Islet of Langerhans (tissue), 1 donor: ENCODE results near the gene SLC25A1.

ENCODE experiments used
- FAIRE-seq: peaks from one replicate; lab custom pipeline; 2011; peaks lifted over from hg19 to GRCh38; lab: Jason Lieb, UNC

The SLC25A1 gene

DNA sequence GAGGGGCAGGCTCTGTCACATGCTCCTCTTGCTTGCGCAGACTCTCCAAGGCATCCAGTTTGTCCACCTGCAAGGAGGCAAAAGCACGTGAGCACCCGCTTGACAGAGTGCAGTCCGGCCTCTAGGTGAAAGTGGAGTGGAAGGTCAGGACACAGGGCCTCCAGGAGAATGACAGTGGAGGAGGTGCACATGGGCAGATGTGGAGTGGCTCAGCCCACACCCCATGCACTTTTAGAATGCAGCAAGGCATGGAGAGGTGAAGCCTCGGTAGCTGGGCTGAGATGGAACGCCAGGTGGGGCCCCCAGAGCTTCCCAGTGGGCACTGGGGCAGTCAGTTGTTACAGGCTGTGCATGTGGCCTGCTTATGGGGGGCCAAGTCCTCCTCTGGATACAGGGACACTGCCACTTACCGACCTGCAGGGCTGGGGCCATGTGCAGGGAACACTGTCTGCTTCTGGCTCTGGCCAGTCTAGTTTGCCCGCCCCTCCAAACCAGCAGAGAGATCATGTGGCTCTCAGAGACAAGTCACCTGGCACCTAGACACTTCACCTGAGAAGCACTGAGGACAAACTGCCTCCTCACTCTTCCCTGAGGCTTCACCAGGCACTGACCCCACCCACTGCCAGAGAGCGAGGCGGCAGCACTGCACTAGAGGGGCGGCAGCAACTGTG, 2.3 kb upstream of the SLC25A1 start:
- no peak for FAIRE-seq

DNA sequence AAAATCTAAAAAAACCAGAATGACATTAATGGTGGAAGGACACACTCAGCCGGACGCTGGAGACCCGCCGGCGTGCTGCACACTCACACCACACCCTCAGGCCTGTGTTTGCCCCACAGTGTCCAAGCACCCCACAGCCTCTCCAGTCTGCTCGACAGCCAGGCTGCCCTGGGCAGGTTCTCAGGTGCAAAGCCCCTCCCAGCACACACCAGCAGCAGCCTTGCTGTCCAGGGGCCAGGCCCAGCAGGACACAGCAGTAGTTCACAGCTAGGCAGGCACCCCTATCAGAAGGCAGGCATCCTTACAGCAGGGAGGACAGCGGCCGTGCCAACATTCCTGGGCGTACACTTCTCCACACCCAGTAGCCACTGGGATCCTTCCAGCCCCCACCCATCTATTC, 1.7 kb upstream of the SLC25A1 start:
- FAIRE-seq: no peak

DNA sequence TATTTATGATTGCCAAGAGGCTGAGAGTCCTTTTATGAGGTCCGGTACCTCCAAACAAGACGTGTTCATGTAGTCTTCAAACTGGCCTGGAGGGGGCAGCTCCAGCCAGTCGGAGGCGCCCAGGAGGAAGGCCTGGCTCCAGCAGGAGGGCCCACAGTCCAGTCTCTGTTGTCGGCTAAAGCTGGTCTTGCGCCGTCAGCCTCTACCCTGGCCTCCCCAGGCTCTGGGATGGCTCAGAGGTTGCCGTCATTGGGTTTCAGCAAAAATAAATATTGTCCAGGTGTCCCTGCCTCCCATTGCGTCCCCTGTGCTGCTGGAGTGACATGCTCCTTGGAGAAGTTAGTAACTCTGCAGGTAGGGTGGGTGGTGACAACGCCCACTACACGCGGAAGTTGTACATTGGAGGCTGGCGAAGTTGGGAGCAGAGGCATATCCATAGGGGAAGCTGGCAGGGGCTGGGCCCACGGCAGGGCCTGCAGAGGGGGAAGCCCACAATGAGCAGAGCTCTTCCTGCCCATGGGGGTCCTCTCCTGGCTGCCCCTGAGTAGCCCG, 1.0 kb upstream of the SLC25A1 start:
- FAIRE-seq: peak; percentile 89

DNA sequence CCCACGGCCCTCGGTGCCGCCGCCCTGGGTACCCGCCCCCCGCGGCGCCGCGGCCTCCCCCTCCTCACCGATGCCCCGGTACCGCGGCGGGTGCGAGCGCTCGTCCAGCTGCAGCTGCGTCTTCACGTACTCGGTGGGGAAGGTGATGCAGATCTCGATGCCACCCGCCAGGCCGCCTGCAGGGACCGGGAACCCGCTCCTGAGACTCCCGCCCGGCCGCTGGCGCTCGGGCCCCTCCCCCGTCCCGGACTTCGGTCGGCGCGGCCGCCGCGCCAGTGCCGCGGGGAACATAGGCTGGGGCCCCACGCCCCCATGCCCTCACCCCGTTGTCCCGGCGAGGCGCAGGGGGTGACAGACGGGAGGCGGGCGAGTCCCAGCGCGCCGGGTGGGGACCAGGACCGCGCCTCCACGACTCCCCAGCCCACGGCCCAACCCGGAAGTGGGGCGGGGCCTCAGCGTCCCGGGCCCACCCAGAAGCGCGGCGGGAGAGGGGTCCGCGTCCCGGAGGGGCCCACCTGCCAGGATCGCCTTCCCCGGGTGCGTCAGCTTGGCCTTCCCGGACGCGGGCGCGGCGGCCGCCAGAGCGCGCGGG, 375 bp downstream of the SLC25A1 start:
- FAIRE-seq: no peak

DNA sequence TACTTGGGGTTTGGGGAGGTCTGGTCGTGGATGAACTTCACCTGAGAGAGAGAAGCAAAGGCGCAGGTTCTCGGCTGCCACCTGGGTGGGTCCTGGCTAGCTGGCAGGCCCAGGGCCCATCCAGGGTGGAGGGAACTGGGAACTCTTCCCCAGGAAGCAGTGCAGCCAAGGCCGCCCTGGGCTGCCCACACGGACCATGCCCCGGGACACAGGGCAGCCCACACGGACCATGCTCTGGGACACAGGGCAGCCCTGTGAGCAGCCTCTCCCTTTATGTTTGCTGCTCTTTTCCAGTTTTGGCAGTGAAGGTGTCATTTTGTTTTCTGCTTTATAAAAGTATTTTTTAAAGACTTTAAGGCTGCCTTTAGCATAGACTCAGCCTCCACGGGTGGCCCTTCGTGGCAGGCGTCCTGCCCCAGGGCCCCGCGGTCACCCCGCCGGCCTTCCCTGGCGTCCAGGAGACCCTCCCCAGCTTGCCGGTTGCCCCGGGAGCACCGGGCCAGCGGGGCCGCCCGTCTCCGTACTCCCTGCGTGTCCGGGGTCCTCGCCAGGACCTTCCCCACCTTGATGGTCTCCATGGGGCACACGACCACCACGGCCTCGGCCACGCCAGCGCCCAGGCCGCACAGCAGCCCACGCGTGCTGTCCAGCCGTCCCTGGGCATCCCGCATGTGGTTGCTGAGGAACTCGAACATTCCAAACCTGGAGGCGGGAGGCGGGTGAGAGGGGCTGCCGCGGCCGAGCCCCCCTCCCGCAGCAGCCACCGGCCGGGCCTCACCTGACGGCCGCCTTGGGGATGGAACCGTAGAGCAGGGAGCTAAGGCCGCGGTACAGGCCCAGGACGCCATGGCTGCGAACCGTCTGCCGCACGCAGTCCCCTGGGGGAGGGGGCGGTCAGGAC, 1.1 kb downstream of the SLC25A1 start:
- FAIRE-seq: no peak

DNA sequence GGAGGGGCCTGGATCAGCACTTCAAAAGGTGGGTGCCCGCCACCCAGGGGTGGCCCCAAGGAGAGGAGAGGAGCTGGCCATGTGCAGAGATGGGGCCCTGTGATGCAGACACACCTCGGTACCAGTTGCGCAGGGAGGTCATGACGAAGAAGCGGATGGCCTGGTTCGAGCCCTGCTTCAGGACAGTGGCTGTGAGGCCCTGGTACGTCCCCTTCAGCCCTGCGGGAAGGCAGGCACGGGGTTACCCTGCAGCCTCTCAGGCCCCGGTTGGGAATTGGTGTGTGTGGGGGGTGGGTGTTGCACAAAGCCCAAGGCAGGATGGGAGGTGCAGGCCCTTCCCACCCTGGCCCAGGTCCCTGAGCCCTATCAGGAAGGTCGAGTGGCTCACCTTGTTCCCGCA, 1.8 kb downstream of the SLC25A1 start:
- FAIRE-seq: no peak

DNA sequence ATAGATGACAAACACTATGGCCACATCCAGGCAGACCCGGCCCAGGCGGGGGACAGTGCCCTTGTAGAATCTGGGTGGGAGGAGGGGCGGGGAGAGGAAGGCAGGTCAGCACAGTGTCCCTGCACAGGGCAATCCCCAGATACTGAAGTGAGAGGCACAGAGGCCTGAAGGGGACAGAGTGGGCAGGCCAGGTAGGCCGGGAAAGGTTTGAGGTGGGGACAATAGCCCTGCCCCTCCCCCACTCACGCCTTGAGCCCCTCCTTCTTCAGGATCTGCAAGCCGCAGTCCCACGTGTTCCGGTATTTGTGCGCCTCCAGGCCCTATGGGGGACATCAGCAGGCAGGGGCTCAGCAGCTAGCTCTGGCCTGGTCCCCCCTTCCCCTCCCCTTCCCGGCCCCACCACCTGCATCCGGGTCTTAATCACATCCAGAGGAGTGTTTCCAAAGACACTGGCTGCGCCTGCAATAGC, 2.3 kb downstream of the SLC25A1 start:
- no peak for FAIRE-seq

DNA sequence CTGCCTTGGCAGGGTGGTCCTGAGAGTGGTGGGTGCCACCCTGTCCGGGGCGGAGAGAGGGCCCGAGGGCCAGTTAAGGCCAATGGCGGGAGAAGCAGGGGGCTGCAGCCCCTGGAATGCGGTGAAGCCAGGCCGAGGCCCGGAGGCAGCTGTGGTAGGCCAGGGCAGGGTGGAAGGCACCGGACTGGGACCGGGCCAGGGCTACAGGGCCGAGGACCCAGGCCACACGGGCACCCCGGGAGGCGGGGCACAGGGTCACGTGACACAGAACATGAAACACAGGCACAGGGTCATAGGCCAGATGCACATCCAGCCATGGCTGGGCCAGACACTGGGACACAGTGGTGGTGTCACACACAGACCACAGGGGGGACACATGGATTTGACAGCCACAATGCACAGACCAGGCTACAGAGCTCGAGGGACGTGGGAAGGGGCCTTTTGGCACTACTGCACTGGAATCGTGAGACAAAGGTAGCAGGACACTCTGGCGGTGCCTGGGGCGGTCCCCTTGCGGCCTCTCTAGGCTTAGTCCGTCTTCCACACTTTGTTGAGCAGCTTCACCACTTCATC, 2.8 kb downstream of the SLC25A1 start:
- no peak for FAIRE-seq

DNA sequence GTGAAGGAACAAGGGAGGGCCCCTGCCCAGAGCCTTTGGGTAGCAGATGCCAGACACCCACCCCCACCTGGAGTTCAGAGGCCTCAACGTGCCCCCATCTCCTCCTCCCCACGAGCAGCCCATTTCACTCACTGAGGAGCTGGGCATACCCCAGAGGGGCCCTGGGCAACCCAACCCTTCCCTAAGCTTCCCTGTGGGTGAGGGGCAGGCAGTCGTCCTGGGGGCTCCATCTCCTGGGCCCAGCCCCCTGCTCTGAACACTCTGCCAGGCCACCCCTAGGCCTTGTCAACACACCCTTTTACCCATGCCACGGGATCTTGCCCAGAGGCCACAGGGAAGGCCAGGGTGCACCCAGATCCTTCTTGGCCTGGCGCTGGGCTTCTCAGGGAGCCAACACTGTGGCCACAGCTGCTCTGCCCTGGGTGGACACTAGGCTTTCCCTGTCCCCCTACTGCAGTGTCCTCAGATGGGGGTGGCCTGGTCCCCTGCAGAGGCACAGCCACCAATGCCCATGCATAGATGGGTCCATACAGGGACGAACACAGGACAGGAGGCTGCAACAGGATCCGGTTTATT, 3.4 kb downstream of the SLC25A1 start:
- no peak for FAIRE-seq

DNA sequence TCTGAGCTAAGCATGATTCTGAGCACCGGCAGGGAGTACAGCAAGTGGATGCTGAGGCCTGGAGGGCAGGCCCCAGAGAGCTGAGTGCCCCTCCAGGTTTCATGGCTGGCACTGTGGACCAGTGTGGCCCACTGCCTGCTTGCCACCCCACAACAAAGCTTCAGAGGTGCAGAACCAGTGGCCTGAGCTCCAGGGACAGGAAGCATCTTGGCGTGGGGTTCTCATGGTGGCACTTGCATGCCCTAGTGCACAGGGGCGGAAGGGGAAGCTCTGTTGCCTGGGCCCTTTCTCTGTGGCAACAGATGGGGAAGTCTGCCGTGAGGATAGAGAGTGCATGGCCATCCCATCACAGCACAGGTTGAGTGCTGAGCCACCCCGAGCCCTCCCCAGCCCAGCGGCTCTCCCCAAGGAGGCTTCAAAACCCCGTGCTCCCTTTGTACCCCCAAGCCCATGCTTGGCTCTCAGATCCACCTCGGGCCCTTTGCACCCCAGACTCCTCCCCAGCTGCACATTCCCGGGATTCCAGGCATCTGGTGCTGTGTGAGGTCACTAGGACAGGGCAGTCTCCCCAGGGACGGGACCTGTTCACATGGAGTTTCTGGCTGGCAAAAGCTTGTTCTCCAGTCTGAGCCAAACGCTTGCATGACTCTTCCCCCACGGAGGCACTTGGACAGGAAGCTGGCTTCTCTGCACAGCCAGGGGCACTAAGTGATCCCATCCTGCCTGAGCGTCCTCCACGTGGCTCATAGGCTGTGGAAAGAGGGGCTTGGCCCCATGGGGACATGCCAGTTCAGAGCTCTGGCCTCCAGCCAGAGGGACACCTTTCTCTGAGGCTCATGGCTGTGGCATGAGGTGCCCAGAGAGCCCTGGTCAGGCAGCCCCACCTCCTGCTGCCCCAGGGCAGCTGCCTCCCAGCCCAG, 4.2 kb downstream of the SLC25A1 start:
- FAIRE-seq: no peak

DNA sequence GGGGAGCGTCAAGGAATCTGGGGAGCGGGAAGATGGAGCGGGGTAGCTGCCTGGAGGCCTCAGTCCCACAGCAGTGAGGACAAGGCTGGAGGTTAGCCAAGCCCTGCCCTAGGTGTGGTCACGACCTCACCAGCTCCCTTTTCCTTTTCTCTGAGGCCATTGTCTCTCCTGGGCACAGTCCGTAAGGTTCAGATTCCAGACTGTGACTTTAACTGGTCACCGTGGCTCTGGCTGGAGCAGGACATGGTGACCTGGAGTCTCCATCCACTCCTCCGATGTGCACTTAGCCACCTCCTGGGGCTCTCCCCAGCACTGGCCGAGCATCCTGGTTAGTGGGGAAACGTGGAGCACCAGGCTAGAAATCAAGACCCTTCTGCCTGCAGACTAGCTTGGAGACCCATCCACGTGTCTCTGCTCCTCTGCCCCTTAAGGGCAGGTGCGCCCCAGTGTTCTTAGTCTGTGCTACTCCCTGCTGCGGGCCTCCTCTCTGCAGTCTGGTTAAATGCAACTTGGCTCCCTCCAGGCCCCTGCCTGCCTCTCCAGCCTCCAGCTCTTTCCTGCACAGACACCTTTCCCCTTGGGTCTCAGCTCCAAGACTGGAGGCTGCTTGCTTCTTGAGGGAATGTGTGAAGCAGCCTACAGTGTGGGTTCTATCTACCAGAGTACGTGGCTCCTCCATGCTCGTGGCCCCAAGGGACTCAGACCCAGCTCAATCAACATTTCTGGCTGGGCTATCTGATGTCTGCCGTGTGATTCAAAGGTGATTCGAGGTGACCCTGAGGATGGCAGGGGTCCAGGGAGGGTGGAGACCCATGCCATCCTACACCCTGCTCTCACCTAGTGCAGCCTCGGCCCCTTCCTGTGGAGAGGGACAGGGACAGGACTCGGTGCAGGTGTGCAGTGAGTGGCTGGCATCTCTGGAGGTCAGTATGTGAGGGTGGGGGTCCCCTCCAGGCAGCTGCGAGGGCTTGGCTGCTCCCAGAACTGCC, 5.2 kb downstream of the SLC25A1 start:
- FAIRE-seq: no peak

DNA sequence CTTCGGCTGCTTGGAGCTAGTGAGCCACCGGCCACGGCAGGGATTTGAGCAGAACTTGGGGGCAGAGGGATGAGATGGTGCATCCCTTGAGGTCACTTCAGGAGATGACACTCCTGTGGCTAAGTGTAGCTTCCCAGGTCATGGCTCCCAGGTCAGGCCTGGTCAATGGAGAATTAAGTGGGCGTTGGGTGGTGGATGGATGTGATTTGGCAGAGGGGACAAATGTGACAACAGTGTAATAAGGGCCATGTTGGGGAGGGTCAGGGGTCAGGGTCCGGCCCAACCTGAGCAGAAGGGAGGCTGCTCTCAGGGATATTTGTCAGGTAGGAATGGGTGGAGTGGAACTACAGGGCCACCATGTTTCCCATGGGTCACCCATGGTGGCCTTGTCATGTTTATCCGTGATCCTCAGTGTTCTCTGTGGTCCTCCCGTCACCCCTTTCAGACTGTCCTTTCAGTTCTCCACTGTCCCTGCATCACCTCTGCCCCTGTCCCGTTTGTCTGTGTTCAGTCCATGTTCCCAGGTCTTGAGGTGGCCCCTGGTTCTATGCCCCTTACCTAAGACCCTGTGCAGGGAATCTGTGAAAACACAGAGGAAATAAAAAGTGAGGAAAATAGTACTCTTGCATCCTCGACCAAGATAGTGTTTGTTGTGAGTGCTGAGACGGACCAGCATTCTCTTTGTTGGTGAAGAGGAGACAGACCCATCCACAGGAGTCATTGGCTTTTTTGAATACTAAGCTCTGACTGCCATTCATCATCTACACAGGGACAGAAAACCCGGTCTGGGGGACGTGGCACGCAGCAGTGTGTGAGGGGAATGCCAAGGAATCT, 6.1 kb downstream of the SLC25A1 start:
- FAIRE-seq: no peak

DNA sequence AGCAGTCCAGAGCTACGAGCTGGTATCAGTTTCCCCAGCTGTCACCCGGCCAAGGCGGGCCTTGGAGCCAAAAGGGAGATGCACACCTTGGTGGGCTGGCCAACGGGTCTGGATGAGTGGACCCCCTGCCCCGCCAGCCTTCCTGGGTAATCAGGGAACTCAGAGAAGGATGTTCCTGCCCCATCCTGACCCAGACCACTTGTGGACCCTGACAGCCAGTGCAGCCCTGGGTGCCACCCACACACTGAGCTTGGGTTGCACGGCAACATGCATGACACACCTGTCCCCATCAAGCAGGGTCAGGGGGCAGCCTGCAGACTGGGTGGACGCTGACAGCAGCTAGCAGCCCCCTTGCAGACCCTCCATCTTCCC, 8.6 kb downstream of the SLC25A1 start:
- FAIRE-seq: no peak

DNA sequence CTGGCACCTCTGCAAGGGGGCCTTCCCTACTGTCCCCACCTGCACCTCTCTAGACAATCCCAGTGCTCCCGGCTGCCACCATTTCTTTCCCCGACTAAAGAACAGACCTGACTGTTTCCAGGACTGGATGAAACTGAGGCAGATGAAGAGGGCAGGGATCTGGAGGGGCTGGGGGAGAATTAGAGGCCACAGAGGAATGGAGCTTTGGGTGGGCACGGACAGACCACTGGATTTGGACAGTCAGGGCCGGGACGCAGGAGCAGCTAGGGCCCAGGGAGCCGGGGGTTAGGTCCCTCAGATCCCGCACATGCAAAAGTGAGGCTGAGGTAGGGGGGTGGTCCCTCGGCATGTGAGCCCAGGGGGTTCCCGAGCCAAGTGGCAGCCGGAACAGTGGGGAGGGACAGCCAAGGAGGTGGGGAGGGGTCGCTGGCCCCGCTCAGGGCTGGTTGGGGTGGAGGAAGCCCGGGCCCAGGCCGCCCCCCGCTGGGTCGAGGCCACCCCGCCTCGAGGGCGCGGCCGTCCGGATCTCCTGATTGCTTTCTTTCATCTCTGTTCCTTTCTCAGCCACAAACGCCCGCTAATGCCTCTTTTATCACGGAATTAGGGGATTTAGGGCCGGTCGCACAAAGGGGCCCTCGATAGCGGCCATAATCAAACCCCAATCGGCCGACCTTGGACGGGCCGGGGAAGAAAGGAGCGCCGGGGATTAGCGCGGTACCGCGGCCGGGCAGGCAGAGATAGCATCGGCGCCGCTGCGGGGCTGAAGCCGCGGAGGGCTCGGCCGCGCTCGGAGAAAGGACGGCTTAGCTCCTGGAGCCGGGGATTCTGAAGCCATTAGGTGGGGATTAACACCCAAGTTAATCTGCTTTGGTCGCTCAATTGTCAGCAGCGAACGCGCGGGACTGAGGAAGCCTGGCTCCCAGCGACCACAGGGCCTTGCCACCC, 9.3 kb downstream of the SLC25A1 start:
- no peak for FAIRE-seq

DNA sequence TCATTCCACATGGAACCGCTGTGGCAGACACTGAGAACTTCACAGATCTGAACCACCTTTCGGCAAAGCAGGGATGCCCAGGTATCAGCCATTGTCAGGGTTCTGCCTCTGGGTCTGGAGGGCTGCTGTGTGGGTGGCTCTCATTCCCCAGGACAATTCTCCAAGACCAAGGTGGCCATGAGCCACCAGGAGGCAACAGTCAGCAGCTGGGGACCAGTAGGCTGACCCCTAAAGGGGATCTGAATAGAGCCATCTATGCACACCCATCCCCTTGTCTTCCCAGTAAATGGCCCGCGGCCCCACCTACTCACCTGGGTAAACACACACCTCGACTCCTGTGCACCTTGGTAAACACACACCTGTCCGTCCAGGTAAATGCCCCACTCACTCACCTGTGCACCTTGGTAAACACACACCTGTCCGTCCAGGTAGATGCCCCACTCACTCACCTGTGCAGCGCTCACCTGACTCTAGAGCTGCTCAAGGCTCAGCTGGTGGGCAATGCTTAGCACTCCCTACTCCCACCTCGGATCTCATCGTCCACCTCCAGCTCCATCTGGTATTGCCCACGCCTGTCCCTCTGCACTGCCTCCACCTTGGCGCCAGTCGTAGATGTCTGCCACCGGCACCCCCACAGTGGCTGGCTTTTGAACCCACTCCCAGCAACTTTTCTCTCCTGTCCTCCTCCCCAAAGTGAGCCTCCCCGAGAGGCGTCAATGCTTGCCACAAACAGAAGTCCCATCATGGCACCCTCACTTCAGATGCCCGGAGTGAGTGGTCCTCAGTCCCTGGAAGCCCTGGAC, 10.2 kb downstream of the SLC25A1 start:
- FAIRE-seq: no peak

DNA sequence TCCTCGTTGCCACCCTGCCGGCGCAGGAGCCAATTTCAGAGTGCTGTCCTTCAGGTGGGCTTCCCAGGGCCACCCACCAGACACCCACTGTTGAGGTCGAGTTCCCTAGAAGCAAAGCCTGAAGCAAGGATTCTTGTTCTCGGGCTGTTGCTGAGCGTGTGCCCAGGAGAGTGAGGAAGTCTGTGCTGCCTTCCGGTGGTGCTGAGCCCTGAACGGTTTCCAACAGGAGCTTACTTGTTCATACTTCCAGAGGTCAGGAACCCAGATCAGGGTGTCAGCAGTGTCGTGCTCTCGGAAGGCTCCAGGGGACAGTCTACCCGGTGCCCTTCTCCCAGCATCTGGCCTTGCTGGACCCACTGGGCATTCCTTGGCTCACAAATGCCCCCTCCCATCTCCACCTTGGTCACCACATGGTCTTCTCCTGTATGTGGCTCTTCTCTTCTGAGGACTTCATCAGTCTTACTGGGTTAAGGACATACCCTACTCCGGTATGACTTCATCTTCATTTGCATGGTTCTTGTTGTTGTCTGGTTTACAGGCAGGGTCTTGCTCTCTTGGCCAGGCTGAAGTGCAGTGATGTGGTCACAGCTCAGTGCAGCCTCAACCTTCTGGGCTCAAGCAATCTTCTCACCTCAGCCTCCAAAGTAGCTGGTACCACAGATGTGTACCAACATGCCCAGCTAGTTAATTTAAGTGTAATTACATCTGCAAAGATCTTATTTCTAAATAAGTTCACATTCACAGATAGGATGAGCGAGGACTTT, 11.2 kb downstream of the SLC25A1 start:
- FAIRE-seq: no peak
